Suprapubic skin (tissue), 4 donors: ENCODE results near the gene CDCA5. TPM values are rescaled to one million over a fixed set of nuclear protein-coding genes. Genes with fewer than 3 reads are reported as not detected.

Source experiments
- DNase-seq, 2 donors: peaks; one replicate each; pipeline ENCODE4 v3.0.0-alpha.2; 2019; ENCODE audit warnings: low spot score in 2 of 2
- H3K27ac ChIP-seq: fragments of 200-600 bp; sonication (generic); one replicate; pipeline ENCODE4 v1.5.1; 2019
- H3K27me3 ChIP-seq: fragments of 200-600 bp; sonication (generic); one replicate; pipeline ENCODE4 v1.5.1; 2019
- H3K36me3 ChIP-seq: fragments of 200-600 bp; sonication (generic); one replicate; pipeline ENCODE4 v1.5.1; 2019
- H3K4me1 ChIP-seq: fragments of 200-600 bp; sonication (generic); one replicate; pipeline ENCODE4 v1.5.1; 2019
- H3K4me3 ChIP-seq: fragments of 200-600 bp; sonication (generic); one replicate; pipeline ENCODE4 v1.5.1; 2019; ENCODE audit warnings: mild to moderate bottlenecking
- H3K9me3 ChIP-seq: fragments of 200-600 bp; sonication (generic); one replicate; pipeline ENCODE4 v1.5.1; 2019
- EP300 ChIP-seq: sonication (generic); formaldehyde crosslinking; IDR thresholded peaks from one replicate; pipeline ENCODE4 v1.6.1; 2017; ENCODE audit warnings: antibody characterized with exemption
- POLR2A ChIP-seq, 2 donors: fragments of 450-650 bp; IDR thresholded peaks; one replicate each; pipeline ENCODE4 v1.6.1; 2017; ENCODE audit warnings: antibody characterized with exemption in 2 of 2, mild to moderate bottlenecking in 2 of 2, moderate library complexity in 2 of 2
- POLR2AphosphoS5 ChIP-seq, 3 donors: sonication (generic); formaldehyde crosslinking; IDR thresholded peaks; one replicate each; pipeline ENCODE4 v1.6.1; 2017; ENCODE audit warnings: antibody characterized with exemption in 3 of 3
- WGBS: methylation state at CpG from one replicate; pipeline ENCODE4 v1.1.5; 2018; 5-methylcytosine and 5-hydroxymethylcytosine counted together
- total RNA-seq, 4 donors: library from RNA; depleted of rRNA; stranded (reverse); fragments of >200 nt; gene quantifications; one replicate each; pipeline ENCODE4 v1.1.0, GENCODE V29; 2016
- TF ChIP-seq, protein P1 (sequence below), 2 donors: fragments of 200-600 bp in 1 of 2; fragments of 450-650 bp in 1 of 2; sonication (generic) in 1 of 2; IDR thresholded peaks; one replicate each; pipeline ENCODE4 v1.5.1; 2016 to 2019; ENCODE audit warnings: antibody characterized with exemption in 2 of 2, mild to moderate bottlenecking in 1 of 2, moderate library complexity in 1 of 2

Gene CDCA5
- total RNA-seq, 4 donors from 2014 or later: 0.91 to 6.8 (median 1.4) TPM

DNA sequence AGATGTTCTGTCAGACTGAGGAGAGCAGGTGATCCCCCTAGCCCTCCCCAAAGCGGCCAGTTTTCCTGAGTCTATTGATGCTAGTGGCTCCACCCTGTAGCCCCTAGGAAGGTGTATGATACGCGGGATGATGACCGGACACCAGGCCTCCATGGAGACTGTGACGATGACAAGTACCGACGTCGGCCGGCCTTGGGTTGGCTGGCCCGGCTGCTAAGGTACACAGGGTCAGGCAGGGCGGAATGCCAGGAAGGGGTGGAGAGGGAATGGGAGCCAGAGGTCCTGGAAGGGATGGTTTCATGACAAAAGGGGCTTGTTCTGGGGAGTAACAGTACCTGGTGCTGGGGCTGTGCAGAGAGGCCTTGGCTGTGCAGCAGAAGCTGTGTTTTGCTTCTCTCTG, 3.4 kb upstream of the CDCA5 start:
- no peak for DNase-seq
- H3K4me1 ChIP-seq: peaks cover 16% of the 10 kb centered on the region
- no peaks in the 10 kb centered on the region for H3K9me3 ChIP-seq
- WGBS: 92% methylated on average over 11 of the region's 11 CpGs
- H3K27ac ChIP-seq: no peak overlapping the region
- no peak for TF ChIP-seq POLR2A (IDR thresholded peaks at IDR 0.05)
- TF ChIP-seq, protein P1, sequence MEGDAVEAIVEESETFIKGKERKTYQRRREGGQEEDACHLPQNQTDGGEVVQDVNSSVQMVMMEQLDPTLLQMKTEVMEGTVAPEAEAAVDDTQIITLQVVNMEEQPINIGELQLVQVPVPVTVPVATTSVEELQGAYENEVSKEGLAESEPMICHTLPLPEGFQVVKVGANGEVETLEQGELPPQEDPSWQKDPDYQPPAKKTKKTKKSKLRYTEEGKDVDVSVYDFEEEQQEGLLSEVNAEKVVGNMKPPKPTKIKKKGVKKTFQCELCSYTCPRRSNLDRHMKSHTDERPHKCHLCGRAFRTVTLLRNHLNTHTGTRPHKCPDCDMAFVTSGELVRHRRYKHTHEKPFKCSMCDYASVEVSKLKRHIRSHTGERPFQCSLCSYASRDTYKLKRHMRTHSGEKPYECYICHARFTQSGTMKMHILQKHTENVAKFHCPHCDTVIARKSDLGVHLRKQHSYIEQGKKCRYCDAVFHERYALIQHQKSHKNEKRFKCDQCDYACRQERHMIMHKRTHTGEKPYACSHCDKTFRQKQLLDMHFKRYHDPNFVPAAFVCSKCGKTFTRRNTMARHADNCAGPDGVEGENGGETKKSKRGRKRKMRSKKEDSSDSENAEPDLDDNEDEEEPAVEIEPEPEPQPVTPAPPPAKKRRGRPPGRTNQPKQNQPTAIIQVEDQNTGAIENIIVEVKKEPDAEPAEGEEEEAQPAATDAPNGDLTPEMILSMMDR (IDR thresholded peaks at IDR 0.05): no peak
- no peak for TF ChIP-seq EP300
- no peak for TF ChIP-seq POLR2AphosphoS5 (IDR thresholded peaks at IDR 0.05)
- H3K27me3 ChIP-seq: no peaks in the 10 kb centered on the region
- H3K4me3 ChIP-seq: no peak overlapping the region
- H3K36me3 ChIP-seq: peaks cover 36% of the 10 kb centered on the region

GRCh38 chr11:65086809-65087208, 3.0 kb upstream of the CDCA5 start:
- peaks cover 16% of the 10 kb centered on the region for H3K4me1 ChIP-seq
- DNase-seq: no peak
- no peaks in the 10 kb centered on the region for H3K9me3 ChIP-seq
- H3K27me3 ChIP-seq: no peaks in the 10 kb centered on the region
- WGBS: 96% methylated on average over 4 of the region's 9 CpGs
- H3K36me3 ChIP-seq: peaks cover 36% of the 10 kb centered on the region
- no peak overlapping the region for H3K27ac ChIP-seq
- TF ChIP-seq, protein P1 (IDR thresholded peaks at IDR 0.05): no peak
- TF ChIP-seq POLR2AphosphoS5 (IDR thresholded peaks at IDR 0.05): no peak
- no peak for TF ChIP-seq EP300
- no peak for TF ChIP-seq POLR2A (IDR thresholded peaks at IDR 0.05)
- H3K4me3 ChIP-seq: no peak overlapping the region

- Histone ChIP-seq H3K36me3 (peaks cover 36% of the 10 kb centered on the region), H3K4me3 (no peak overlapping the region), H3K9me3 (no peaks in the 10 kb centered on the region), H3K4me1 (peaks cover 16% of the 10 kb centered on the region), H3K27ac (no peak overlapping the region), H3K27me3 (no peaks in the 10 kb centered on the region)
- WGBS: 88% methylated on average over 4 of the region's 4 CpGs
- DNase-seq: no peak
- TF ChIP-seq, protein P1 (IDR thresholded peaks at IDR 0.05): no peak
These were observed 1.6 kb upstream of the CDCA5 start for GRCh38 chr11:65085446-65085845.

- DNase-seq: peak in 1 of 2 donors; percentile 68
- Histone ChIP-seq H3K27ac (peak overlapping the region; percentile 92), H3K4me1 (peaks cover 16% of the 10 kb centered on the region), H3K36me3 (peaks cover 36% of the 10 kb centered on the region), H3K27me3 (no peaks in the 10 kb centered on the region), H3K9me3 (no peaks in the 10 kb centered on the region), H3K4me3 (peak overlapping the region; percentile 64)
- no peak for TF ChIP-seq POLR2A (IDR thresholded peaks at IDR 0.05)
- no peak for TF ChIP-seq POLR2AphosphoS5 (IDR thresholded peaks at IDR 0.05)
- 45% methylated on average over 16 of the region's 23 CpGs for WGBS
These were observed 947 bp upstream of the CDCA5 start for GRCh38 chr11:65084598-65085375.

DNA sequence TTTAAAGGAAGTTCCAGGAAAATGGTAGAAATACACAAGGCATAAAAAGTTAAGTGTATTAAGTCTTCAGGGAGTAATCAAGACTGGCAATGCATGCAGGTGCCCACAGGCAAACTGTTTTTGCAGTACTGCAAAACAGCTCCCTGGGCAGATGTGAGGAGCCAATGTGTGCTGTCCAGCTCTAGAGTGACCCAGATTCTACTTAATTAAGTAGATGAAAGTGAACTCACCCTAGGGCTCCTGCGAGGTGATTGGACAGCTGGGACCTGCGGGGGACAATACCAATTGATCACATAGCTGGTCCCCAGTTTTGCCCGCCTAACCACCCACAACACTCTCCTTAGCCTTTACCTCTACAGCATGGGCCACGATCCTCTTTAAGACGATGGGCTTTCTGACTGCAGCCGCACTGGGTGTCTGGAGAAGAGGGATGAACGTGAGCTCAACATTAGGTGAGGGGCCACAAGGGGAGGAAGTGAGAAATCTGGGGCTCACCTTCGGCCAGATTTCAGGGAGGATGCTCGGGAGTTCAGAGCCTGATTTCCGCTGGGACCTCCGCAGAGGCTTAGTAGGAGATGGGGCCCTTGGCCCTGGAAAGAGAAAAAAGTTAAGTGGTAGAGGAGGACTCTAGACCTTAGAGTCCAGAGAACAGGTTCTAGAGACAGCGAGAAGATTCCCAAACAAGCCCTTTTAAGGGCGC, 556 bp downstream of the CDCA5 start:
- Histone ChIP-seq H3K27me3 (no peaks in the 10 kb centered on the region), H3K27ac (no peak overlapping the region), H3K36me3 (peaks cover 23% of the 10 kb centered on the region), H3K4me3 (peak overlapping the region; percentile 64), H3K4me1 (peaks cover 16% of the 10 kb centered on the region), H3K9me3 (no peaks in the 10 kb centered on the region)
- WGBS: 3% methylated on average over 10 of the region's 13 CpGs
- TF ChIP-seq POLR2A (IDR thresholded peaks at IDR 0.05): no peak
- TF ChIP-seq EP300: no peak
- no peak for TF ChIP-seq POLR2AphosphoS5 (IDR thresholded peaks at IDR 0.05)
- TF ChIP-seq, protein P1 (IDR thresholded peaks at IDR 0.05): no peak
- DNase-seq: no peak
